Uterus (tissue), 4 donors: ENCODE results near the gene SIGLEC7. TPM values are rescaled to one million over a fixed set of nuclear protein-coding genes. Genes with fewer than 3 reads are reported as not detected.
A peak's percentile ranks its signal among the peaks of the same experiment; 100 is the strongest.
"Not testable (repeated sequence)": the region's sequence is repeated elsewhere in the genome, so short reads cannot be mapped to it uniquely, and the experiment has no call there.

ENCODE experiments used
- DNase-seq, 2 donors: peaks; one replicate each; pipeline ENCODE4 v3.0.0-alpha.2; 2019 to 2020
- H3K27ac ChIP-seq, 2 donors: fragments of 200-600 bp; sonication (generic); 1 replicate in 1 of 2; 2 replicates in 1 of 2; pipeline ENCODE4 v1.5.1; 2016 to 2018
- H3K27me3 ChIP-seq, 2 donors: fragments of 200-600 bp; sonication (generic); one replicate each; pipeline ENCODE4 v1.5.1; 2018 to 2019; ENCODE audit warnings: control low read depth in 1 of 2
- H3K36me3 ChIP-seq, 2 donors: fragments of 200-600 bp; sonication (generic); one replicate each; pipeline ENCODE4 v1.5.1; 2019; ENCODE audit warnings: control low read depth in 1 of 2
- H3K4me1 ChIP-seq, 2 donors: fragments of 200-600 bp; sonication (generic); one replicate each; pipeline ENCODE4 v1.5.1; 2018 to 2019; ENCODE audit warnings: control low read depth in 1 of 2
- H3K4me3 ChIP-seq, 2 donors: fragments of 200-600 bp; sonication (generic); 1 replicate in 1 of 2; 2 replicates in 1 of 2; pipeline ENCODE4 v1.5.1; 2018 to 2019; ENCODE audit warnings: mild to moderate bottlenecking in 1 of 2
- H3K9me3 ChIP-seq, 2 donors: fragments of 200-600 bp; sonication (generic); one replicate each; pipeline ENCODE4 v1.5.1; 2019; ENCODE audit warnings: control low read depth in 1 of 2
- CTCF ChIP-seq, 4 experiments: fragments of 200-600 bp in 2 of 4; fragments of 450-650 bp in 2 of 4; sonication (generic) in 2 of 4; IDR thresholded peaks; one replicate each; pipeline ENCODE4 v1.5.1; 2016 to 2019; ENCODE audit warnings: antibody characterized with exemption in 4 of 4, mild to moderate bottlenecking in 2 of 4, moderate library complexity in 1 of 4
- POLR2A ChIP-seq, 2 donors: fragments of 450-650 bp; IDR thresholded peaks; one replicate each; pipeline ENCODE4 v1.6.1; 2016; ENCODE audit warnings: antibody characterized with exemption in 2 of 2, mild to moderate bottlenecking in 1 of 2, moderate library complexity in 1 of 2
- intact Hi-C: fragments of 100-400 bp; cut with DNase I; formaldehyde crosslinking; loops from one replicate; pipeline ENCODE4 v1.15.1; 2023; ENCODE audit warnings: low total_unique reads
- total RNA-seq, 4 donors: library from RNA; depleted of rRNA in 3 of 4; stranded (reverse); fragments of >200 nt in 3 of 4; gene quantifications; one replicate each; pipeline versions ENCODE4 v1.1.0 to v1.2.4, GENCODE V29; 2014 to 2023
- donor health status: DM: yes; HTN: yes; CAD: no.

Gene SIGLEC7
- total RNA-seq, 4 donors from 2014 or later: 0.14 to 0.59 TPM; not detected in 2

GRCh38 chr19:51166846-51167490, 24.9 kb downstream of the SIGLEC7 start:
- TF ChIP-seq CTCF (IDR thresholded peaks at IDR 0.05) (no peak), POLR2A (IDR thresholded peaks at IDR 0.05) (no peak)
- H3K27me3 ChIP-seq: no peaks in the 10 kb centered on the region
- H3K36me3 ChIP-seq: no peaks in the 10 kb centered on the region
- no peaks in the 10 kb centered on the region for H3K9me3 ChIP-seq
- H3K4me1 ChIP-seq: peaks cover 0 to 3% of the 10 kb centered on the region in 2 donors
- no peak overlapping the region for H3K4me3 ChIP-seq
- intact Hi-C loops: no loop called here
- no peak for DNase-seq
- no peak overlapping the region for H3K27ac ChIP-seq

GRCh38 chr19:51168564-51169282, 26.6 kb downstream of the SIGLEC7 start:
- intact Hi-C loops: no loop called here

DNA sequence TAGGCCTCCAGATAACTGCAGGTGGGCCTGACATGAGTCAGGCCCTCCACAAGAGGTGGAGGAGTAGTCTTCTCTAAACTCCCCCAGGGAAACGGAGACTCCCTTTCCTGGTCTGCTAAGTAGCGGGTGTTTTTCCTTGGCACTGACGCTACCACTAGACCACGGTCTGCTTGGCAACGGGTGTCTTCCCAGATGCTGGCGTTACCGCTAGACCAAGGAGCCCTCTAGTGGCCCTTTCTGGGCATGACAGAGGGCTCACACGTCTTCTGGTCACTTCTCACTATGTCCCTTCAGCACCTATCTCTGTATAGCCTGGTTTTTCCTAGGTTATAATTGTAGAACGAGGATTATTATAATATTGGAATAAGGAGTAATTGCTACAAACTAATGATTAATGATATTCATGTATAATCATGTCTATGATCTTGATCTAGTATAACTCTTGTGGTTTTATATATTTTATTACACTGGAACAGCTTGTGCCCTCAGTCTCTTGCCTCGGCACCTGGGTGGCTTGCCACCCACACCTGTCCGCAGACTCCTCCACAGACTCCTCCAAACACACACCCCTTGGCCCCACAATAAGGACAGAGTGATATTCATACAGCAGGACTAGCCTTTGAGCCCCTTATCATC, 27.3 kb downstream of the SIGLEC7 start:
- H3K27ac ChIP-seq, H3K27me3 ChIP-seq, H3K36me3 ChIP-seq, H3K4me3 ChIP-seq, H3K9me3 ChIP-seq, intact Hi-C loops, H3K4me1 ChIP-seq: not testable (repeated sequence)
- DNase-seq: peak; percentile 61 to 67
- TF ChIP-seq CTCF (IDR thresholded peaks at IDR 0.05): peak; percentile 69 to 80 (median 76)

More at GRCh38 chr19:51168564-51169282, 26.6 kb downstream of the SIGLEC7 start:
- Histone ChIP-seq H3K36me3 (no peaks in the 10 kb centered on the region), H3K27me3 (no peaks in the 10 kb centered on the region), H3K27ac (no peak overlapping the region), H3K9me3 (no peaks in the 10 kb centered on the region), H3K4me1 (peaks cover 0 to 3% of the 10 kb centered on the region in 2 donors), H3K4me3 (no peak overlapping the region)
- DNase-seq: no peak
- TF ChIP-seq CTCF (IDR thresholded peaks at IDR 0.05): no peak

- TF ChIP-seq POLR2A (IDR thresholded peaks at IDR 0.05) (no peak), CTCF (IDR thresholded peaks at IDR 0.05) (no peak)
- DNase-seq: no peak
- H3K27me3 ChIP-seq: no peaks in the 10 kb centered on the region
These were observed 30.1 kb downstream of the SIGLEC7 start for GRCh38 chr19:51172223-51172622.

GRCh38 chr19:51173681-51174080, 31.6 kb downstream of the SIGLEC7 start:
- Histone ChIP-seq H3K27me3 (no peaks in the 10 kb centered on the region), H3K27ac (no peak overlapping the region), H3K36me3 (no peaks in the 10 kb centered on the region), H3K9me3 (no peaks in the 10 kb centered on the region), H3K4me1 (peaks cover 0 to 3% of the 10 kb centered on the region in 2 donors), H3K4me3 (no peak overlapping the region)
- TF ChIP-seq POLR2A (IDR thresholded peaks at IDR 0.05) (no peak), CTCF (IDR thresholded peaks at IDR 0.05) (no peak)
- no peak for DNase-seq
- intact Hi-C loops: no loop called here

More at GRCh38 chr19:51172223-51172622, 30.1 kb downstream of the SIGLEC7 start:
- peaks cover 0 to 3% of the 10 kb centered on the region in 2 donors for H3K4me1 ChIP-seq
- intact Hi-C loops: no loop called here
- no peak overlapping the region for H3K27ac ChIP-seq
- H3K36me3 ChIP-seq: no peaks in the 10 kb centered on the region
- no peak overlapping the region for H3K4me3 ChIP-seq
- no peaks in the 10 kb centered on the region for H3K9me3 ChIP-seq
